Mesenchymal stem cell (in vitro differentiated cells and primary cell): ENCODE measurements around the gene EIF1AX.
A peak's percentile ranks its signal among the peaks of the same experiment; 100 is the strongest.

Experiments
- DNase-seq: peaks from one replicate; pipeline ENCODE4 v3.0.0-alpha.2; 2013
- H2AFZ ChIP-seq: one replicate; pipeline ENCODE4 v1.6.1; 2013; ENCODE audit warnings: low read depth, mild to moderate bottlenecking, control low read depth, inconsistent platforms, low read length, moderate library complexity
- H2AK5ac ChIP-seq: 2 replicates; pipeline ENCODE4 v1.6.1; 2013; ENCODE audit warnings: low read length, moderate library complexity, mild to moderate bottlenecking, inconsistent platforms; ENCODE audit not compliant: severe bottlenecking
- H2BK120ac ChIP-seq: one replicate; pipeline ENCODE4 v1.6.1; 2013; ENCODE audit warnings: low read depth, mild to moderate bottlenecking, inconsistent platforms, low read length, moderate library complexity
- H2BK12ac ChIP-seq, 2 experiments: one replicate each; pipeline ENCODE4 v1.6.1; 2013; ENCODE audit warnings: inconsistent platforms in 2 of 2, low read length in 2 of 2, mild to moderate bottlenecking in 2 of 2, moderate library complexity in 2 of 2, control low read depth in 1 of 2
- H2BK15ac ChIP-seq: one replicate; pipeline ENCODE4 v1.6.1; 2013; ENCODE audit warnings: mild to moderate bottlenecking, low read depth, inconsistent platforms; ENCODE audit not compliant: poor library complexity, severe bottlenecking
- H2BK5ac ChIP-seq: 2 replicates; pipeline ENCODE4 v1.6.1; 2013; ENCODE audit warnings: low read depth, mild to moderate bottlenecking, low read length, control low read depth, inconsistent platforms; ENCODE audit not compliant: poor library complexity, severe bottlenecking
- H3K14ac ChIP-seq, 2 experiments: one replicate each; pipeline ENCODE4 v1.6.1; 2013; ENCODE audit warnings: inconsistent platforms in 2 of 2, low read length in 2 of 2, control low read depth in 1 of 2, mild to moderate bottlenecking in 1 of 2, moderate library complexity in 1 of 2
- H3K18ac ChIP-seq, 2 experiments: one replicate each; pipeline ENCODE4 v1.6.1; 2013; ENCODE audit warnings: inconsistent platforms in 2 of 2, low read length in 2 of 2, control low read depth in 1 of 2, low read depth in 1 of 2, mild to moderate bottlenecking in 1 of 2
- H3K23ac ChIP-seq, 2 experiments: one replicate each; pipeline ENCODE4 v1.6.1; 2013; ENCODE audit warnings: inconsistent platforms in 2 of 2, low read length in 2 of 2, mild to moderate bottlenecking in 2 of 2, moderate library complexity in 2 of 2, control low read depth in 1 of 2
- H3K27ac ChIP-seq: 2 replicates; pipeline ENCODE4 v1.5.1; 2013; ENCODE audit warnings: mild to moderate bottlenecking, moderate library complexity, low read length, control low read depth, inconsistent platforms; ENCODE audit not compliant: poor library complexity, severe bottlenecking
- H3K27me3 ChIP-seq, 2 experiments: 2 replicates each; pipeline versions ENCODE4 v1.6.1 to v1.7.0; 2013; ENCODE audit warnings: low read length in 2 of 2, mild to moderate bottlenecking in 2 of 2, moderate library complexity in 2 of 2, control low read depth in 1 of 2, inconsistent platforms in 1 of 2; ENCODE audit not compliant: control insufficient read depth in 1 of 2, insufficient read depth in 1 of 2
- H3K36me3 ChIP-seq, 2 experiments: 2 replicates each; pipeline versions ENCODE4 v1.6.1 to v1.7.0; 2013; ENCODE audit warnings: low read length in 2 of 2, control low read depth in 1 of 2, inconsistent platforms in 1 of 2, low read depth in 1 of 2, mild to moderate bottlenecking in 1 of 2; ENCODE audit not compliant: insufficient read depth in 2 of 2, control insufficient read depth in 1 of 2
- H3K4ac ChIP-seq, 2 experiments: one replicate each; pipeline ENCODE4 v1.6.1; 2013; ENCODE audit warnings: inconsistent platforms in 2 of 2, low read length in 2 of 2, mild to moderate bottlenecking in 2 of 2, moderate library complexity in 2 of 2, control low read depth in 1 of 2, low read depth in 1 of 2
- H3K4me1 ChIP-seq: 2 replicates; pipeline ENCODE4 v1.6.1; 2013; ENCODE audit warnings: low read depth, low read length, control low read depth; ENCODE audit not compliant: control insufficient read depth, insufficient read depth
- H3K4me2 ChIP-seq: 2 replicates; pipeline ENCODE4 v1.6.1; 2013; ENCODE audit warnings: low read length, mild to moderate bottlenecking, inconsistent platforms; ENCODE audit not compliant: poor library complexity, severe bottlenecking
- H3K4me3 ChIP-seq, 2 experiments: 2 replicates each; pipeline versions ENCODE4 v1.5.1 to v1.7.0; 2013; ENCODE audit warnings: low read length in 2 of 2, mild to moderate bottlenecking in 2 of 2, control low read depth in 1 of 2, low read depth in 1 of 2; ENCODE audit not compliant: insufficient read depth in 1 of 2
- H3K79me1 ChIP-seq: replicated peaks from 2 replicates; pipeline ENCODE4 v1.6.1; 2013; ENCODE audit warnings: mild to moderate bottlenecking, control low read depth, low read length, inconsistent platforms; ENCODE audit not compliant: poor library complexity, severe bottlenecking
- H3K9ac ChIP-seq: 2 replicates; pipeline ENCODE4 v1.7.0; 2013; ENCODE audit warnings: mild to moderate bottlenecking, low read length, moderate library complexity
- H3K9me3 ChIP-seq: 2 replicates; pipeline ENCODE4 v1.7.0; 2013; ENCODE audit warnings: mild to moderate bottlenecking, low read length; ENCODE audit not compliant: control insufficient read depth
- H4K8ac ChIP-seq: one replicate; pipeline ENCODE4 v1.6.1; 2013; ENCODE audit warnings: inconsistent platforms, mild to moderate bottlenecking, low read length, moderate library complexity
- H4K91ac ChIP-seq: one replicate; pipeline ENCODE4 v1.6.1; 2013; ENCODE audit warnings: mild to moderate bottlenecking, low read length, inconsistent platforms
- WGBS: methylation state at CpG from one replicate; pipeline ENCODE4 v1.1.7; 2013; ENCODE audit warnings: mixed read lengths; 5-methylcytosine and 5-hydroxymethylcytosine counted together

The EIF1AX gene

GRCh38 chrX:20159797-20160385 lies 18.3 kb upstream of the EIF1AX start:
- Histone ChIP-seq H2BK120ac (no peak overlapping the region), H3K18ac (no peak overlapping the region), H3K23ac (no peak overlapping the region), H3K4ac (no peak overlapping the region), H3K4me1 (no peaks in the 10 kb centered on the region), H3K36me3 (peaks cover 9 to 73% of the 10 kb centered on the region in 2 experiments), H3K27ac (no peak overlapping the region), H3K27me3 (peaks cover 0 to 19% of the 10 kb centered on the region in 2 experiments), H3K4me2 (no peak overlapping the region), H3K9ac (no peak overlapping the region), H2BK12ac (no peak overlapping the region), H4K8ac (no peak overlapping the region), H2AK5ac (no peak overlapping the region), H3K9me3 (no peaks in the 10 kb centered on the region), H2BK5ac (no peak overlapping the region), H2AFZ (no peak overlapping the region), H3K79me1 (peaks cover 3% of the 10 kb centered on the region), H3K4me3 (no peak overlapping the region), H4K91ac (peak overlapping the region; percentile 27), H2BK15ac (no peak overlapping the region), H3K14ac (no peak overlapping the region)
- 93% methylated on average over 4 of the region's 4 CpGs for WGBS
- DNase-seq, result no peak

- no peak overlapping the region for H2BK15ac ChIP-seq
- H3K23ac ChIP-seq, result no peak overlapping the region
- no peaks in the 10 kb centered on the region for H3K9me3 ChIP-seq
- no peak overlapping the region for H3K4me3 ChIP-seq
- H3K9ac ChIP-seq, result no peak overlapping the region
- H3K27ac ChIP-seq, result no peak overlapping the region
- no peak overlapping the region for H2BK5ac ChIP-seq
- no peak overlapping the region for H2BK12ac ChIP-seq
- H2AK5ac ChIP-seq, result no peak overlapping the region
- H4K8ac ChIP-seq, result no peak overlapping the region
- H4K91ac ChIP-seq, result no peak overlapping the region
- no peak overlapping the region for H2AFZ ChIP-seq
- H2BK120ac ChIP-seq, result no peak overlapping the region
- H3K18ac ChIP-seq, result no peak overlapping the region
- 93% methylated on average over 3 of the region's 3 CpGs for WGBS
- H3K4ac ChIP-seq, result no peak overlapping the region
- no peaks in the 10 kb centered on the region for H3K79me1 ChIP-seq
- H3K14ac ChIP-seq, result no peak overlapping the region
- no peak for DNase-seq
- H3K4me2 ChIP-seq, result no peak overlapping the region
- no peaks in the 10 kb centered on the region for H3K4me1 ChIP-seq
- peaks cover 9 to 69% of the 10 kb centered on the region in 2 experiments for H3K36me3 ChIP-seq
- peaks cover 0 to 21% of the 10 kb centered on the region in 2 experiments for H3K27me3 ChIP-seq
Observed at GRCh38 chrX:20151689-20152088, 10.1 kb upstream of the EIF1AX start.

- no peak overlapping the region for H3K27ac ChIP-seq
- H3K4me2 ChIP-seq, result no peak overlapping the region
- no peak overlapping the region for H2AK5ac ChIP-seq
- H3K9me3 ChIP-seq, result no peaks in the 10 kb centered on the region
- H4K91ac ChIP-seq, result no peak overlapping the region
- peaks cover 0 to 7% of the 10 kb centered on the region in 2 experiments for H3K27me3 ChIP-seq
- H3K14ac ChIP-seq, result no peak overlapping the region
- H3K23ac ChIP-seq, result no peak overlapping the region
- no peaks in the 10 kb centered on the region for H3K4me1 ChIP-seq
- no peak overlapping the region for H2BK120ac ChIP-seq
- H3K79me1 ChIP-seq, result no peaks in the 10 kb centered on the region
- no peak overlapping the region for H2AFZ ChIP-seq
- H2BK12ac ChIP-seq, result no peak overlapping the region
- no peak for DNase-seq
- no peak overlapping the region for H3K4me3 ChIP-seq
- H3K4ac ChIP-seq, result no peak overlapping the region
- H2BK15ac ChIP-seq, result no peak overlapping the region
- H3K36me3 ChIP-seq, result peaks cover 3 to 47% of the 10 kb centered on the region in 2 experiments
- H3K9ac ChIP-seq, result no peak overlapping the region
- H2BK5ac ChIP-seq, result no peak overlapping the region
- no CpG with 5 or more reads among the region's 2 CpGs for WGBS
- no peak overlapping the region for H3K18ac ChIP-seq
- H4K8ac ChIP-seq, result no peak overlapping the region
Observed at GRCh38 chrX:20149326-20149725, 7.7 kb upstream of the EIF1AX start.

GRCh38 chrX:20147561-20147960 lies 5.9 kb upstream of the EIF1AX start:
- no CpG with 5 or more reads among the region's 1 CpG for WGBS
- H2AK5ac ChIP-seq, result no peak overlapping the region

More at GRCh38 chrX:20147561-20147960, 5.9 kb upstream of the EIF1AX start:
- DNase-seq, result no peak
- H3K36me3 ChIP-seq, result peaks cover 3 to 33% of the 10 kb centered on the region in 2 experiments
- no peak overlapping the region for H3K23ac ChIP-seq
- no peak overlapping the region for H2BK5ac ChIP-seq
- no peaks in the 10 kb centered on the region for H3K4me1 ChIP-seq
- no peak overlapping the region for H3K4me2 ChIP-seq
- H3K27me3 ChIP-seq, result peaks cover 0 to 7% of the 10 kb centered on the region in 2 experiments
- no peak overlapping the region for H2BK120ac ChIP-seq
- no peak overlapping the region for H3K14ac ChIP-seq
- no peak overlapping the region for H3K4me3 ChIP-seq
- no peaks in the 10 kb centered on the region for H3K79me1 ChIP-seq
- H4K91ac ChIP-seq, result no peak overlapping the region
- no peak overlapping the region for H3K27ac ChIP-seq
- no peak overlapping the region for H2BK12ac ChIP-seq
- H3K18ac ChIP-seq, result no peak overlapping the region
- no peak overlapping the region for H3K9ac ChIP-seq
- H2AFZ ChIP-seq, result no peak overlapping the region
- no peak overlapping the region for H4K8ac ChIP-seq
- no peaks in the 10 kb centered on the region for H3K9me3 ChIP-seq
- no peak overlapping the region for H2BK15ac ChIP-seq
- H3K4ac ChIP-seq, result no peak overlapping the region
